AG10803 (cell line): Measurements from ENCODE around the gene SLC7A1.

Experiments
- DNase-seq: peaks from one replicate; pipeline ENCODE4 v3.0.0; 2010; ENCODE audit warnings: low read depth
- H3K4me3 ChIP-seq: 2 replicates; pipeline ENCODE4 v1.5.1; 2011; ENCODE audit warnings: mild to moderate bottlenecking, low read length, control low read depth
- CTCF ChIP-seq: conservative IDR thresholded peaks from 2 replicates; pipeline ENCODE4 v1.5.1; 2011; ENCODE audit warnings: mild to moderate bottlenecking, low read length, control low read depth, inconsistent platforms

Gene SLC7A1

GRCh38 chr13:29502391-29503008 lies 93.0 kb downstream of the SLC7A1 start:
- no peak overlapping the region for H3K4me3 ChIP-seq
- no peak for TF ChIP-seq CTCF
- no peak for DNase-seq

DNA sequence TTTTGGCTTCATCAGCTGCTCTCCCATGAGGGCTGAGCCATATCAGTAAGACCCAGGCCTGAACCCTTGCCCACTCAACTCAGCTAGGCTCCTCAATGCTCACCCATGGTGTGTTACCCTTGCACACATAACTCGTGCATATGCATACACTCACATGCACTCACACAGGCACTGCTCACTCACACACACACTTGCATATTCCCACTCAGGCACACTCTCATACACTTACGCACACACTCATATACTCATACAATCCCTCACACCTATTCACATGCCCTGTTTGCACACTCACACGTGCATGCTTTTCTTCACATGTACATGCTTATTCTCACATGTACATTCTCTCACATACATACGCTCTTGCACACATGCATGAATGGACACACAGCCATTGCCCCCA lies 93.8 kb downstream of the SLC7A1 start:
- no peak for TF ChIP-seq CTCF
- DNase-seq, result no peak

GRCh38 chr13:29500386-29500785 lies 95.1 kb downstream of the SLC7A1 start:
- DNase-seq, result no peak
- no peak for TF ChIP-seq CTCF
- H3K4me3 ChIP-seq, result no peak overlapping the region

More for the DNA sequence above, 93.8 kb downstream of the SLC7A1 start:
- H3K4me3 ChIP-seq, result no peak overlapping the region

DNA sequence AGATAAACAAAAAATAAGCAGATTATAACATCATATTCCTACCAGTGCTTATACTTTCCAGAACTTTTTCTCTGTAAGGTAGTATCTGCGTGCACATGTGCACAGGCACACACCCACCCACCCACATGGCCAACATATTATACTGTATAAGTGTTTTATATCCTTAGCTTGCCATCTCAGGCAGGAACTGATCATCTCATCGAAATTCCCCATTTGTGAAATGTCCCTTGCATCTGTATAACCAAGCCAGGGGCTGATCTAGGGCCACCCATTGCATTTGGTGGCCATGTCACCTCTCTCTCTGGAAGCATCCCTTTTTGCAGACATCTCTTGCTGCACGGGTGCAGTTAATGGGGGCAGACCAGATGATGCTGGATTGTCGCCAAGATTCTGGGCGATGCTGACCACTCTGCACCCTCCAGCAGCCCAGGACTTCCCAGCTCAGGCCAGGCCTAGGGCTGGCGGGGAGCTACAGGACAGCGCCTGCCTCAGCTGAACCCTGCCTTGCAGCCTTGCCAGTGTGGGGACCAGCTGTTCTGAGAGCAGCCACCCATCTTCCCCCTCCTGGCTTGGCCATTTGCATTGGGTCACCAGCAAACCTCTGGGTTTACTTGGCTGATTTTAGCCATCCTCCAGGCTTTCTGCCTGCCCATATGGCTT lies 95.9 kb downstream of the SLC7A1 start:
- TF ChIP-seq CTCF, result no peak
- no peak for DNase-seq
- no peak overlapping the region for H3K4me3 ChIP-seq

- no peak for TF ChIP-seq CTCF
- no peak overlapping the region for H3K4me3 ChIP-seq
- DNase-seq, result no peak
These were observed 97.0 kb downstream of the SLC7A1 start for GRCh38 chr13:29498426-29499040.

DNA sequence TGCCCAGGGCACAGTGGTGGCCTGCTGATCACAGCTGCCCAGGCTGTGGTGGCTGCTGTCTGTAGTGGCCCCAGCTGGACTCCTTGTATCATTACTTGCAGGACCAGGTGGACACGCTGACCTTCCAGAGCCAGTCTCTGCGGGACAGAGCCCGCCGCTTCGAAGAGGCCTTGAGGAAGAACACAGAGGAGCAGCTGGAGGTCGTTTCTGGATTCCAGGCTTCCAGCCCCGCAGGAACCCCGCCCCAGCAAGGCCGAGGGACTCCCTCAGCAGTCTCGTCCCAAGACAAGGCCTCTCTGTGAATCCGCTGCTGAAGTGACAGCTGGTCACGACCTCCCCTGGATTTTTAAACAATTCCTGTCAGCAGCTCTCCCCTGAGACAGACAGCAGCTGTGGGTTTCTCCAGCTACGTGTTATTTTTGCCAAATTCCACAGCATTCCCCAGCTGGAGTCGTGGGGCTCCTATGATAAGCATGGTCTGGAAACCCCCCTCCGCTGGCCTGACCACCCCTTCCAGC lies 98.3 kb downstream of the SLC7A1 start:
- H3K4me3 ChIP-seq, result no peak overlapping the region
- DNase-seq, result peak; percentile 29
- TF ChIP-seq CTCF, result no peak

DNA sequence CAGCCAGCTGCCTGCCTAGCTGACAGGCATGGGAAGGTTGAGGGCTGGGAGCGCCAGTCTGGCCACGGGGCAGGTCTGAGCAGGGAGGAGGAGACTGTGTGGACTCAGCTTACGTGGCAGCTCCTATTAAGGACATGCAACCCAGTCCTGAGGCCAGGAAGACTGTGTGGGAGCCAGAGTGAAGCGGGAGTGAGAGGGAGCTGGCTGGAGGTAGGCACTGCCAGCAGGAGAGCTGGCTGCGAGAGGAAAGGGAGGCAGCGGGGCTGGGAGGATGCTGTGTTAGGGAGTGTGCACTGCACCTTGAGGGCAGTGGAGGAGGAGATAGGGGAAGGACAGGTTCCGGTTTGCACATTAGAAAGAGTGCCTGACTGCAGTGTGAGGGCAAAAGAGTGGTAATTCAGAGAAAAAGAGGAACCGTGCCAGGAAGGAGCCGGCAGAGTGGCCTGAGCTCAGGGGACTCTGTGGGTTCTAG lies 99.2 kb downstream of the SLC7A1 start:
- no peak for TF ChIP-seq CTCF
- no peak overlapping the region for H3K4me3 ChIP-seq
- DNase-seq, result no peak
